OCI-LY3 (cell line): ENCODE results near the gene CYBC1.

Source experiments
- CTCF ChIP-seq: fragments of 200-600, 300-600 bp; sonication (generic); IDR thresholded peaks from 2 replicates; pipeline ENCODE4 v1.5.1; 2014; ENCODE audit warnings: antibody characterized with exemption, low read length, low read depth
- EZH2phosphoT487 ChIP-seq: fragments of 200-600 bp; shearing (Covaris generic); IDR thresholded peaks from 2 replicates; pipeline ENCODE4 v1.6.1; 2018; ENCODE audit warnings: antibody characterized with exemption, mixed run types, low read depth

- no peak for TF ChIP-seq CTCF
- TF ChIP-seq EZH2phosphoT487, result no peak
Observed at GRCh38 chr17:82399601-82400101, 50.9 kb downstream of the CYBC1 start.
